GM21360 (cell line): ENCODE data around the gene GNG13.
"Not testable (repeated sequence)": the region's sequence is repeated elsewhere in the genome, so short reads cannot be mapped to it uniquely, and the experiment has no call there.

ENCODE experiments used
- ATAC-seq: cut with Tn5 transposase; IDR thresholded peaks from one replicate; pipeline ENCODE4 v1.9.1; 2021; ENCODE audit warnings: mild to moderate bottlenecking, moderate library complexity; ENCODE audit not compliant: unreplicated experiment

GNG13 gene

DNA sequence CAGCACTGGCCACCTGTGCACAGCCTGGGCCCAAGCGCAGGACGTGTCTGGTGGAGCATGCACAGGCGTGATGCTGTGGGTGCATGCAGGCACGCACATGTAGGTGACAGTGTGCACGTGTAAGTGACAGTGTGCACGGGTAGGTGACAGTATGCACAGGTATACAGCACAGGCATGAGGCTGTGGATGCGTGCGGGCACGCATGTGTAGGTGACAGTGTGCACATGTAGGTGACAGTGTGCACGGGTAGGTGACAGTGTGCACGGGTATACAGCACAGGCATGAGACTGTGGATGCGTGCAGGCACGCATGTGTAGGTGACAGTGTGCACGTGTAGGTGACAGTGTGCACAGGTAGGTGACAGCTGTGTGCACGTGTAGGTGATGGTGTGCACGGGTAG lies 20.2 kb downstream of the GNG13 start:
- no peak for ATAC-seq

DNA sequence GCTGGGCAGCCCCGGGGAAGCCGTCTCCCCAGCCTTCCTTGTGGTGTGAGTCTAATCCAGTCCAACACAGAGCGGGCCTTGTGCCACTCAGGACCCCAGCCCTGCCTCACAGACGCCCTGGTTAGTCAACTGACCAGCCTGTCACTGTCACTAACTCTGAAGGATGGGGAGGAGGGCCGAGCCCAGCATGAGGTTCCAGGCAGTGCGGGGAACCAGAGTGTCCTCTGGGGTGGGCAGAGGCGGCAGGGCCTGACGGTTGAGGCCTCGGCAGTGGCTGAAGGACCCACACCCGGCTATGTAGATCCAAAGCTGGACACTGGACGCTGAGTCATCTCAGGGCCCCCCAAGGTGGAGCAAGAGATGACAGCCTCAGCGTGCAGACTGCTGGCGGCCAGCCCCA lies 21.0 kb downstream of the GNG13 start:
- no peak for ATAC-seq

DNA sequence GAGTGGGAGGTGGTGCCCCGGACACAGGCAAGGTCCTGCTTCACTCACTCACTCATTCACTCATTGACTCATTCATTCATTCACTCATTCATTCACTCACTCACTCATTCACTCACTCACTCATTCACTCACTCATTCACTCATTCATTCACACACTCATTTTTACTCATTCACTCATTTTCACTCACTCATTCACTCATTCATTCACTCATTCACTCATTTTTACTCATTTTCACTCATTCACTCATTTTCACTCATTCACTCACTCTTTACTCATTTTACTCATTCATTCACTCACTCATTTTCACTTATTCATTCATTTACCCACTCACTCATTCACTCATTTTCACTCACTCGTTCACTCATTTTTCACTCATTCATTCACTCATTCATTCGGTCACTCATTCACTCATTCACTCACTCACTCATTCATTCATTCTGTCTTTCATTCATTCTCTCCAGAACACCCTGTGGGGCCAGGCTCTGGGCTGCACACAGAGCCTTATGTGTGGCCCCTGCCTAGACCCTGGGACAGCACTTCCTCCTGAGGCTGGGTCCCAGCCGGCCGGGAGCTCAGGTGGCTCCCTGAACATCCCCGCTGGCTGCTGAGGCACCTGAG lies 21.5 kb downstream of the GNG13 start:
- no peak for ATAC-seq

DNA sequence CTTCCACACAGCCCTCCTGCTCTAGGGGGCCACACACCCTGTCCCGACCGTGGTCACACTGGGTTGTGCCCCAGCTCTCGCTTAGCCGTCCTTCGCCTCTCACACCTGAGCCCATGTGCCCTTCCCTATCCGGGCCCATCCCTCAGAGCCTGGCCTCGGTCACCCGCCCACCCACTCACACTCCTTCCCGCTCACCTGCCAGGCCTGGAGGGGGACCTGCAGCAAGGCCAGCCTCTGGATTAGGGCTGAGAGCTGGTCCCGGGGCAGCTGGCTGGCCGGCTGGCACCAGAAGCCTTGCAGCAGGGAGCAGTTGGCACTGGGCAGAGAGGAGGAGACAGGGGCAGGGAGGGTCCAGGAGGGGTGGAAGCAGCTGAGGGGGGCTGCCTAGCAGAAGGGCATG lies 22.1 kb downstream of the GNG13 start:
- no peak for ATAC-seq

DNA sequence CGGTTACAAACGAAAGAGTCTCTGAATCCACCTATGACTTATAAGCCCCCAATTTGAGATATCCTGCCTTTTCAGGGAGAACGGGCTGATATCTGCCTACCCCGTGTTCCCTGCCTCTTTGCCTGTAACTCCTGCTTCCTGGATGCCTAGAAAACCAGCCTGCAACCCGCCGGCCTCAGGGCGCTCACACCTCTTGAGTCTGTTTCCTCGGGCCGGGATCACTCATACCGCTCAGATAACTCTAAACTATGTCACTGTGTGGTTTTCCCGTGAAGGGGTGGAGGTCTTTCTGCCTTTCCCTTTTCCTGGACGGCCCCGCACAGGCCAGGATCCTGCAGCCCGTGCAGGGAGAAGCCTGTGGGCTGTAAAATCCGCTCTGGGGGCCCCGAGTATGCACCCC lies 22.7 kb downstream of the GNG13 start:
- ATAC-seq, result no peak

DNA sequence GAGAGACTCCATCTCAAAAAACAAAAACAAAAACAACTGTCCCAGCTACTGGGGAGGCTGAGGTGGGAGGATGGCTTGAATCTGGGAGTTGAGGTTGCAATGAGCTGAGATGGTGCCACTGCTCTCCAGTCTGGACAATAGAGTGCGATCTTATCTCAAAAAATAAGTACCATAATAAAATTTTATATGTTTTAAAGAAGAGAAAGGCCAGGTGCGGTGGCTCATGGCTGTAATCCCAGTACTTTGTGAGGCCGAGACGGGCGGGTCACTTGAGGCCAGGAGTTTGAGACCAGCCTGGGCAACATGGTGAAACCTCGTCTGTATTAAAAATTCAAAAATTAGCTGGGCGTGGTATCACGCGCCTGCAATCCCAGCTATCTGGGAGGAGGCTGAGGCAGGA lies 23.7 kb downstream of the GNG13 start:
- ATAC-seq, result no peak

DNA sequence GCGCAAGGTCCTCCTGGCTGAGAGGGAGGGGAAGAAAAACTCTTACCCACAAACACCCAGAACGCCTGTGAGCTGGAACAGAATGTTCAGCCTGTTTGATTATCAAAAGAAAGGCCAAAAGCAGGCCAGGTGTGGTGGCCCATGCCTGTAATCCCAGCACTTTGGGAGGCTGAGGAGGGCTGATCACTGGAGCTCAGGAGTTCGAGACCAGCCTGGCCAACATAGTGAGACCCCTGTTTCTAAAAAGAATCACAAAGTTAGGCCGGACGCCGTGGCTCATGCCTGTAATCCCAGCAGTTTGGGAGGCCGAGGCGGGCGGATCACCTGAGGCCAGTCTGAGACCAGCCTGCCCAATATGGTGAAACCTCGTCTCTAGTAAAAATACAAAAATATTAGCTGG lies 24.2 kb downstream of the GNG13 start:
- ATAC-seq, result not testable (repeated sequence)

DNA sequence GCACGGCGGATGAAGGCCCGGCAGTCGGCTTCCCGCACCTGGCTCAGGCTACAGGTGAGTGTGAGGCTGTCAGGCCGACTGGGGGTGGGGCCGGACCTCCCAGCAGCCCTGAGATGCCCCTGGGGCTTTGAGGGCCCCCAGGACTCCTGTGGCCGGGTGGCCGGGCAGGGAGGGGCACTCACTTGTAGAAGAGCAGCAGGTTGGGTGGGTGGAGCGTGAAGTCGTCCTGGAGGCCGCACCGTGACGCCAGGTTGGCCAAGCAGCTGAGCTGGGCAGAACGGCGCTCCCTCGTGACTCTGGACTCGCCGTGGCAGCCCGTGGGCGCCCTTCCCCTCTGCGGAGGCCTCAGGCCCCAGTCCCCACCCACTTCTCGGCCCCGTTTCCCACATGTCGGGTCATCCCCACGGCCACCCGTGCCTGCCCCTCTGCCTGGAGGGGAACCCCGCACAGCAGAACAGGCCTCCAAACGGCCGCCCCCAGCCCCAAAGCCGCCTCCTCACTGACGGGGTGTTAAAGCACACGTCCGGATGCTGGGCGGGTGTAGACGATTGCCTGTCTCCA lies 25.2 kb downstream of the GNG13 start:
- no peak for ATAC-seq

DNA sequence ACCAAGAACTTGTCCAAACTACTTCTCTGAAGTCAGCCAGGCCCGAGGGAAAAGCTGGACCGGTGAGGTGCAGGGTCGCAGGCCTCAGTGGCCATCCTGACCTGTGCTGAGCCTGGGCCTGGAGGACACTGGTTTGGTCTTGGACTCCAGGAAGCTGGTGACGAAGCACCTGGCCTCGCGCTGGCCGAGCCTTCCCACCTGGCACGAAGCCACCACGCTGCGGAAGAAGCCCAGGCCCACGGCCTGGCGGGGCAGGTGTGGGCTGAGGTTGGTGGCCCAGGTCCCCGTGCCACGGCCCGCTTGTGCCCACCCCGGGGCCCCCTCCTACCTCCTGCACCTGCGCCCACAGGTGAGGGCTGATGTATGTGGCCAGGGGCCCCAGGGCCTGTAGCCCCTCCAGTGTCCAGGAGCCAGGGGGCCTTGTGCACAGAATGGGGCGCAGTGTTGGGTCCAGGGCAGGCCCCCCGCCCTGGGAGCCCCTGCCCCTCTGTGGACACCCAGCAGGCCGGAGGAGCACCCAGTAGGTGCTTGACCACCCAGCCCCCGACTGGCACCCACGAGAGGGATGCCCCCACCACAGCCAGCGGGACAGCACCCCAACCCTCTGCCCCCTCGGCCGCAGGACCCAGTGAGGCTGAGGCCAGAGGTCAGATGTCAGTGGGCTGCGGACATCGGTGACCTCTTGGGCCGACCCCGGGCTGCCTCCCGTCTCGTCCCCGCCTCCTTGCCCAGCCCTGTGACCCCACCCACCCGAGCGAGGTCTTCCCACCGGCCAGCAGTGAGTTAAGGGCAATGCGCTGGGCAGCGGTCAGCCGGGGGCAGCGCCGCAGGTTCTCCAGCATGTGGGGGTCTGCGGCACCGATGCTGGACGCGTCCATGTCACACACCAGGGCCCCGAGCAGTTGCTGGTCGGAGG lies 26.2 kb downstream of the GNG13 start:
- no peak for ATAC-seq

DNA sequence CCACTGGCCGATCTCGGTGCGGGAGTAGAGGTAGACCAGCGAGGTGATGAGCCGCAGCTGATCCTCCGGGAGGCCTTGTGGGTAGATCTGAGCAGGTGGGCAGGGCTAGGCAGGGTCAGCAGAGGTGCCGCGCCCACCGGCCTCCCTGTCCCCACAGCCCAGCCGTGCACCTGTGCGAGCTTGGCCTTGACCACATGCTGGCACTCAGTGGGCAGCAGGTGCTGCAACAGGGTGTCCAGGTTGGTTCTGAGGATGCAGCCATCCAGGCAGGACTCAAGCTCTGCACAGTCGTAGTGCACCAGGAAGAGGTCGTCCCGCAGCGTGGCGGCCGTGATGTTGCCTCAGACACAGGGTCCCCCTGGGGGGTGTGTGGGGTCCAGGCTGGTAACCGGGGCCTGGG lies 27.6 kb downstream of the GNG13 start:
- no peak for ATAC-seq

DNA sequence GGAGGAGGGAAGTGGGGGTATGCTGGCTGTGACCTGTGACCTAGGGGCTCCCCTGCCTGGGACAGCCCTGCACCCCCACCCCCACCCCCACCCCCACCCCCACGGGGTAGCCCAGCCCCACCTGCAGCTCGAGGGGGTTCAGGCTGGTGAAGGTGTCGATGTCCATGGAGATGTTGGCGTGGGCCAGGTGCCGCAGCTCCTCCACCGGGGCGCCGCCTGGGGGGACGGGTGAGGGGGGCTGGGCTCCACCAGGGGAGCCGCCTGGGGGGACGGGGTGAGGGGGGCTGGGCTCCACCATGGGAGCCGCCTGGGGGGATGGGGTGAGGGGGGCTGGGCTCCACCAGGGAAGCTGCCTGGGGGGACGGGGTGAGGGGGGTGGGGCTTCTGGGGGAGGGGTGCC lies 30.1 kb downstream of the GNG13 start:
- no peak for ATAC-seq

DNA sequence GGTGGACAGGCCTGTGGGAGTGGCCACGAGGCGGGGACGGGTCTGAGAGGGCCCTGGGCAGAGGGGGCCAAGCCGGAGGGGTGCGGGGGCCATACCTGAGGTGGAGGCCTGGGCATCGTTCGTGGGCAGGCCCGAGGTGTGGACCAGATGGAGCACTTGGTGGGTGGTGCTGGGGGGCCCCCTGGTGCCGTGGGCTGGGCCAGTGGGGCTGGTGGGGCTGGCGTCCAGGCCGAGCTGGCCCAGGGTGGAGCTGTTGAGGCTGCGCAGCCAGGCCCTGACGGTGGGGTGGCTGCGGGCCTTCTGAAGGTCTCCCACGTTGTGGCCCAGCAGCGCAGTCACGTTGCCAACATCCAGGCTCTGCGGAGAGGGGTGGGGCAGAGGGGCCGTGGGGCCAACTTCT lies 30.6 kb downstream of the GNG13 start:
- ATAC-seq, result no peak

DNA sequence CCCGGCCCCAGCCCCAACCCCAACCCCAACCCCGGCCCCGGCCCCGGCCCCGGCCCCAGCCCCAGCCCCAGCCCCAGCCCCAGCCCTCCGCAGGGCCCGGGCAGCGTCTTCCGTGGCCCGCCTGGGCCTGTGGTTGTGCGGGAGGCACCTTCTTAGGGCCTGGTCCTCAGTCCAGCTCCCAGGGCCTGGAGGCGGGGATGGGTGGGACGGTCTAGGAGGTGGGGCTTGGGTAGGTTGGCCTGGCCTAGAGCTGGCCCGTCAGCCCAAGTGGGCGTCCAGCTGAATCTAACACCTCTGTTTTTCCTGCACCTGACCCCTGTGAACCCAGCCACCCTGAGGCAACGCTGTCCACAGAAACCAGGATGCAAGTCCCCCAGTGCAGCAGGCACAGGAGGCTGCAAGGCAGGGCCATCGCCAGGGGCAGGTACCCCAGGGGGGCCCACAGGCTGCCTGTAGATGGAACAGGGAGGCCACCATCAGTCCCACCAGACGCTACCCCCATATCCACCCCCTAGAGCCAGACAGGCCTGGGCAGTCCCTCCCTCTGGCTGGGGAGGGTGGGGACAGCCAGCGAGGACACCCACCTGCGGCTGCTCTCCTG lies 31.2 kb downstream of the GNG13 start:
- no peak for ATAC-seq

DNA sequence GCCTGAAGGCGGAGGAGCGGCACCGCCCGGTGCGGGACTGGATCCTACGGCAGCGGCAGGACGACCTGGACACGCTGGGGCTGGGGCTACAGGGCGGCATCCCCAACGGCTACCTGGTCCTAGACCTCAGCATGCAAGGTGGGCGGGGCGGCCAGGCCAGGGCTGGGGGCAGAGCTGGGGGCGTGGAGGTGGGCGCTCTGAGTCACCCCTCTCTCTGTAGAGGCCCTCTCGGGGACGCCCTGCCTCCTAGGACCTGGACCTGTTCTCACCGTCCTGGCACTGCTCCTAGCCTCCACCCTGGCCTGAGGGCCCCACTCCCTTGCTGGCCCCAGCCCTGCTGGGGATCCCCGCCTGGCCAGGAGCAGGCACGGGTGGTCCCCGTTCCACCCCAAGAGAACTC lies 32.1 kb downstream of the GNG13 start:
- ATAC-seq, result no peak

DNA sequence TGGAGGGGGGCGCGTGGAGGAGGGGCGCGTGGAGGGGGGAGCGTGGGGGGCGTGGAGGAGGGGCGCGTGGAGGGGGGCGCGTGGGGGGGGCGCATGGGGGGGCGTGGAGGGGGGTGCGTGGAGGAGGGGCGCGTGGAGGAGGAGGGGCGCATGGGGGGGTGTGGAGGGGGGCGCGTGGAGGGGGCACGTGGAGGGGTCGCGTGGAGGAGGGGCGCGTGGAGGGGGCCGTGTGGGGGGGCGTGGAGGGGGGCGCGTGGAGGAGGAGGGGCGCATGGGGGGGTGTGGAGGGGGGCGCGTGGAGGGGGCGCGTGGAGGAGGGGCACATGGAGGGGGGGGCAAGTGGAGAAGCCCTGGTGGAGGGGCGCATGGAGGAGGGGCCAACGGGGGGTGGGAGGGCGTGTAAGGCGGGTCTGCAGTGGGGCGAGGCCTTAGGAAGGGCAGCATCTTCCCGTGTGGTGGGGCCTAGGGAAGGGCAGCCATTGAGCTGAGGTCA lies 32.7 kb downstream of the GNG13 start:
- no peak for ATAC-seq

DNA sequence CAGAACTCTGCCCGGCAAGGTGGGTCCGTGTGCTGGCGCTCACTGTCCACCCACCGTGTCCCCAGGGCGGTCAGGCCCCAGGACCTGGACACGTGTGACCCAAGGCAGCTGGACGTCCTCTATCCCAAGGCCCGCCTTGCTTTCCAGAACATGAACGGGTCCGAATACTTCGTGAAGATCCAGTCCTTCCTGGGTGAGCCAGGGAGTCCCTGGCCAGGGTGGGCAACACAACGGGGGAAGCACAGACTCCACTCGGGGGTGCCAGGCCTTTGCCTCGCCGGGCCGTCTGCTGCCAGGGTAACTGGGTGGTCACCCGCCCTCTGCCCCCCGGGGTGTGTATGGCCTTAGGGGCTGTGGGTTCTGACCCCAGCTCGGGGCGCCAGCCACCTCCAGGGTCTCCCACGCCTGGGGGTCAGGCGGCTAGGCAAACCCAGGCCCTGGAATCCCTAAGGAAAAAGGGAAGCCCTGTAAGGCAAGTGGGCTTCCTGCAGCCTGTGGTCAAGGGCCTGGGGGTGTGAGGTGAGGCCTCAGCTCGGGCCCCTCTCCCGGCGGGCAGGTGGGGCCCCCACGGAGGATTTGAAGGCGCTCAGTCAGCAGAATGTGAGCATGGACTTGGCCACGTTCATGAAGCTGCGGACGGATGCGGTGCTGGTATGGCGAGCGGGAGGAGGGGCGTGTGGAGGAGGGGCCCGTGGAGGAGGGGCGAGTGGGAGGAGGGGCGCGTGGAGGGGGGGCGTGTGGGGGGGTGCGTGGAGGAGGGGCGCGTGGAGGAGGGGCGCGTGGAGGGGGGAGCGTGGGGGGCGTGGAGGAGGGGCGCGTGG lies 33.5 kb downstream of the GNG13 start:
- no peak for ATAC-seq

DNA sequence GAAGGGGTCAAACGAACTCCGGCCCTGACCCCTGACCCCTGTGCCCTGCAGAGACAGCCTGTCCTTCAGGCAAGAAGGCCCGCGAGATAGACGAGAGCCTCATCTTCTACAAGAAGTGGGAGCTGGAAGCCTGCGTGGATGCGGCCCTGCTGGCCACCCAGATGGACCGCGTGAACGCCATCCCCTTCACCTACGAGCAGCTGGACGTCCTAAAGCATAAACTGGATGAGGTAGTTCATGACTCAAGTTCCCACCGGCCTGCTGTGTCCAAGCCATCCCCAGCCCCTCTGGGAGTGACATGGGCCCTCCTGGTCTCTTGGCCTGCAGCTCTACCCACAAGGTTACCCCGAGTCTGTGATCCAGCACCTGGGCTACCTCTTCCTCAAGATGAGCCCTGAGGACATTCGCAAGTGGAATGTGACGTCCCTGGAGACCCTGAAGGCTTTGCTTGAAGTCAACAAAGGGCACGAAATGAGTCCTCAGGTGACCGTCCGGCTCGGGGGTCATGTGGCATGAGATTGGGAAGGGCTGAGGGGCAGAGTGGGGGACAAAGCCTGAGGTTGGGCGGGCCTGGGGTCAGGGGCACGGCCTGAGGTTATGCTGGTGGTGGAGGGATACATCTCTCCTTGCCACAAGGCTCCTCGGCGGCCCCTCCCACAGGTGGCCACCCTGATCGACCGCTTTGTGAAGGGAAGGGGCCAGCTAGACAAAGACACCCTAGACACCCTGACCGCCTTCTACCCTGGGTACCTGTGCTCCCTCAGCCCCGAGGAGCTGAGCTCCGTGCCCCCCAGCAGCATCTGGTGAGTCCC lies 34.3 kb downstream of the GNG13 start:
- no peak for ATAC-seq

DNA sequence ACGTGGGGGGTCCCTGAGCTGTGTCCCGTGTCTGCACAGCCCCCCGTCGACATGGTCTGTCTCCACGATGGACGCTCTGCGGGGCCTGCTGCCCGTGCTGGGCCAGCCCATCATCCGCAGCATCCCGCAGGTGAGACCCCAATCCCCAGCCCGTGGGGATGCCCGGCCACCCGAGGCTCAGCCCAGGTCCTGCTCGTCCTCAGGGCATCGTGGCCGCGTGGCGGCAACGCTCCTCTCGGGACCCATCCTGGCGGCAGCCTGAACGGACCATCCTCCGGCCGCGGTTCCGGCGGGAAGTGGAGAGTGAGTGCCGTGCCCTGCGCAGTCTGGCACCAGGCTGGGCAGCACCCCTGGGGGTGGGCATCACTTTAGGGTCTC lies 35.1 kb downstream of the GNG13 start:
- no peak for ATAC-seq

DNA sequence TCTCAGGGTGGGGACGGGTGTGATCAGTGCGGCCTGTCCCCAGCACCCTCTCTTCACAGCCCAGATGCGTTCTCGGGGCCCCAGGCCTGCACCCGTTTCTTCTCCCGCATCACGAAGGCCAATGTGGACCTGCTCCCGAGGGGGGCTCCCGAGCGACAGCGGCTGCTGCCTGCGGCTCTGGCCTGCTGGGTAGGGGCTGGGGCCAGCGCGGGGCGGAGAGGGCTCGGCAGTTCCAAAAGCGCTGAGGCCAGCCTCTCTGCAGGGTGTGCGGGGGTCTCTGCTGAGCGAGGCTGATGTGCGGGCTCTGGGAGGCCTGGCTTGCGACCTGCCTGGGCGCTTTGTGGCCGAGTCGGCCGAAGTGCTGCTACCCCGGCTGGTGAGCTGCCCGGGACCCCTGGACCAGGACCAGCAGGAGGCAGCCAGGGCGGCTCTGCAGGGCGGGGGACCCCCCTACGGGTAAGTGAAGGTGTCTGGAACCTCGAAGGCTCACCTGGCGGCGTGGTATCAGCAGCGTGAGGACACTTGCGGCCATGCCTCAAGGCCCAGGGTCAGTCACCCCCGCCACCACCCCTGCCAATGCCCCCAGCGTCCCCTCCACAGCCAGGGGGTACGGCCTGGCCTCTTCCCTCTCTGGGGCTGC lies 35.6 kb downstream of the GNG13 start:
- no peak for ATAC-seq
